Neural progenitor cell (in vitro differentiated cells): ENCODE measurements around the gene PPIL6.

Experiments
- CTCF ChIP-seq: fragments of 200-600 bp; sonication (generic); IDR thresholded peaks from 2 replicates; pipeline ENCODE4 v1.5.1; 2017; ENCODE audit warnings: antibody characterized with exemption, mild to moderate bottlenecking
- EZH2 ChIP-seq: fragments of 200-600 bp; sonication (generic); IDR thresholded peaks from 2 replicates; pipeline ENCODE4 v1.6.1; 2017; ENCODE audit warnings: antibody characterized with exemption, mild to moderate bottlenecking, moderate library complexity
- EZH2phosphoT487 ChIP-seq: fragments of 200-600 bp; sonication (generic); IDR thresholded peaks from 2 replicates; pipeline ENCODE4 v1.6.1; 2017; ENCODE audit warnings: antibody characterized with exemption

GRCh38 chr6:109340811-109341210 is 99.6 kb downstream of the PPIL6 start:
- TF ChIP-seq CTCF (no peak), EZH2phosphoT487 (no peak), EZH2 (no peak)
